Lower leg skin (tissue), 4 donors: ENCODE data around the gene RASSF3. TPM values are rescaled to one million over a fixed set of nuclear protein-coding genes. Genes with fewer than 3 reads are reported as not detected.

Experiments used
- DNase-seq, 2 donors: peaks; one replicate each; pipeline ENCODE4 v3.0.0-alpha.2; 2019; ENCODE audit warnings: low spot score in 2 of 2
- H3K4me3 ChIP-seq: fragments of 200-600 bp; sonication (generic); 2 replicates; pipeline ENCODE4 v1.5.1; 2017; ENCODE audit warnings: mild to moderate bottlenecking, low read depth; ENCODE audit not compliant: poor library complexity, severe bottlenecking
- CTCF ChIP-seq, 3 donors: fragments of 450-650 bp; IDR thresholded peaks; one replicate each; pipeline ENCODE4 v1.5.1; 2016; ENCODE audit warnings: antibody characterized with exemption in 3 of 3, mild to moderate bottlenecking in 3 of 3, moderate library complexity in 2 of 3
- POLR2A ChIP-seq, 2 donors: fragments of 450-650 bp; IDR thresholded peaks; one replicate each; pipeline ENCODE4 v1.6.1; 2016 to 2017; ENCODE audit warnings: antibody characterized with exemption in 2 of 2, mild to moderate bottlenecking in 1 of 2, moderate library complexity in 1 of 2
- WGBS, 2 donors: methylation state at CpG; one replicate each; pipeline ENCODE4 v1.1.5; 2018; 5-methylcytosine and 5-hydroxymethylcytosine counted together
- intact Hi-C: fragments of 100-400 bp; cut with DNase I; formaldehyde crosslinking; loops from one replicate; pipeline ENCODE4 v1.15.0; 2023; ENCODE audit warnings: low total_unique reads
- total RNA-seq, 4 donors: library from RNA; depleted of rRNA; stranded (reverse); fragments of >200 nt; gene quantifications; one replicate each; pipeline ENCODE4 v1.1.0, GENCODE V29; 2016

RASSF3 gene
- total RNA-seq, 4 donors from 2014 or later = 5.2 to 13.5 (median 7.8) TPM

- intact Hi-C loops = no loop called here
- H3K4me3 ChIP-seq = no peak overlapping the region
- DNase-seq = no peak
- 29 to 52% methylated on average over 1 of the region's 1 CpG for WGBS, 2 donors
- TF ChIP-seq CTCF (IDR thresholded peaks at IDR 0.05) = no peak
- TF ChIP-seq POLR2A (IDR thresholded peaks at IDR 0.05) = no peak
These were observed 126.5 kb downstream of the RASSF3 start for GRCh38 chr12:64736771-64737170.

GRCh38 chr12:64737539-64737938 lies 127.2 kb downstream of the RASSF3 start:
- intact Hi-C loops = no loop called here
- 32 to 37% methylated on average over 1 of the region's 1 CpG for WGBS, 2 donors
- TF ChIP-seq POLR2A (IDR thresholded peaks at IDR 0.05) = no peak
- no peak for TF ChIP-seq CTCF (IDR thresholded peaks at IDR 0.05)
- H3K4me3 ChIP-seq = no peak overlapping the region
- DNase-seq = no peak

GRCh38 chr12:64739778-64740177 lies 129.5 kb downstream of the RASSF3 start:
- TF ChIP-seq CTCF (IDR thresholded peaks at IDR 0.05) (no peak), POLR2A (IDR thresholded peaks at IDR 0.05) (no peak)
- no peak for DNase-seq
- intact Hi-C loops = loop anchor here (1.0 kb wide), 1 partner anchor 9 kb away; no protein-coding TSS in a partner anchor
- 83 to 85% methylated on average over 2 of the region's 2 CpGs for WGBS, 2 donors
- no peak overlapping the region for H3K4me3 ChIP-seq

GRCh38 chr12:64740646-64741045 lies 130.4 kb downstream of the RASSF3 start:
- no peak for DNase-seq
- TF ChIP-seq CTCF (IDR thresholded peaks at IDR 0.05) (no peak), POLR2A (IDR thresholded peaks at IDR 0.05) (no peak)
- intact Hi-C loops = no loop called here
- 70 to 71% methylated on average over 2 of the region's 2 CpGs for WGBS, 2 donors
- no peak overlapping the region for H3K4me3 ChIP-seq

GRCh38 chr12:64742416-64742815 lies 132.1 kb downstream of the RASSF3 start:
- intact Hi-C loops = no loop called here
- TF ChIP-seq POLR2A (IDR thresholded peaks at IDR 0.05) (no peak), CTCF (IDR thresholded peaks at IDR 0.05) (no peak)
- 68 to 75% methylated on average over 3 of the region's 3 CpGs for WGBS, 2 donors
- no peak for DNase-seq
- H3K4me3 ChIP-seq = no peak overlapping the region

- 94 to 98% methylated on average over 3 of the region's 3 CpGs for WGBS, 2 donors
- intact Hi-C loops = no loop called here
- DNase-seq = no peak
- TF ChIP-seq CTCF (IDR thresholded peaks at IDR 0.05) = no peak
- H3K4me3 ChIP-seq = no peak overlapping the region
These were observed 132.9 kb downstream of the RASSF3 start for GRCh38 chr12:64743206-64743605.
